HG03095 (cell line): Measurements from ENCODE around the gene GGA3.
"Not testable (repeated sequence)": the region's sequence is repeated elsewhere in the genome, so short reads cannot be mapped to it uniquely, and the experiment has no call there.

Source experiments
- ATAC-seq: cut with Tn5 transposase; IDR thresholded peaks from one replicate; pipeline ENCODE4 v1.9.1; 2021; ENCODE audit warnings: moderate library complexity; ENCODE audit not compliant: unreplicated experiment

The GGA3 gene

GRCh38 chr17:75225016-75225415 is 36.4 kb downstream of the GGA3 start:
- no peak for ATAC-seq

DNA sequence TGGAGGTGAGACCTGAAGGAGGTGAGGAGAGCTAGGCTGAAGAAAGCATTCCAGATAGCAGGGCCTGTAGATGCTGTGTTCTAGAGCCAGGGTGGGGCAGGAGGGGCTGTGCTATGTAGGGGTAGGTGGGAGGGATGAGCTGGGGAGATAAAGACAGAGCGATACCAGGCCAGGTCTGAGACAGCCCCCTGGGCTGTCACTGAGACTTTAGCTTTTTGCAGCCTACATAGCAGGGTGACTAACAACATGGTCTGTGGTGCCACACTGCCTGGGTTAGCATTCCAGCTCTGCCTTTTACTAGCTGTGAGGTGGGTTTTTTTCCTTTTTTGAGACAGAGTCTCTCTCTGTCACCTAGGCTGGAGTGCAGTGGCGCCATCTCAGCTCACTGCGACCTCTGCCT is 41.6 kb downstream of the GGA3 start:
- no peak for ATAC-seq

DNA sequence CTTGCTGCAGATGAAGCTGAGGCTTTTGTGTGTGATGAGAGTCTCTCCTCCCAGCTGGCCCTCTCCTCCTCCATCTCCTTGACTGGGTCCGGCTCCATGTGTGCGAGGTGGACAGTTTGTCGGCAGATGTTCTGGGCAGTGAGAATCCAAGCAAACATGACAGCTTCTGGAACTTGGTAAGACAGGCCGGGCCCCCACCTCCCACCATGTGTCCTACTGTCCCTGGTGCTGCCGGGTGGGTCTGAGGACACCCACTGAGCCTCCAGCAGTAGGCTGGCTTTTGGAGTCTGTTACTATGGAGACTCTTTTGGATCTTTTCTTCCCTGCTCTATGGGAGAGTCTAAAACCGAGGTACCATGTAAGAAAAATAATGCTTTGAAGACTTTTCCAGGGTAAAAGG is 43.3 kb downstream of the GGA3 start:
- ATAC-seq = no peak

DNA sequence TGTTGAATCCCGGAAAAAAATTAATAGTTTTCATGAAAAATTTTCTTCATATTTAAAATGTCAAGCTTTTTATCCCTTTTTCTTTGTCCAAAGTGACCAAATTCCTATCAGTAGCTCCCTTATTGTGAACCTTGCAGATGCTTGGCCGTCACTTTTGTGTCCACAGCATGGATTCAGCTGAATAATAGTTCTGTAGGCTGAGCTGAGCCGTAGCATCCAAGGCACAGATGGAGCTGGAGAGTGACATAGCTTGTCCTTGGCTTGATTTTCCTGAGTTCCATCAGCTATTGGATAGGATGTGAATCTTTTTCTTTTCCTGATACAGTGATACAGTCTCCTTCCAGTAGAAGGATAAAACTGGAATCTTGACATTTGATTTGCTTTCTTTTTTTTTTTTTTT is 52.3 kb downstream of the GGA3 start:
- no peak for ATAC-seq

DNA sequence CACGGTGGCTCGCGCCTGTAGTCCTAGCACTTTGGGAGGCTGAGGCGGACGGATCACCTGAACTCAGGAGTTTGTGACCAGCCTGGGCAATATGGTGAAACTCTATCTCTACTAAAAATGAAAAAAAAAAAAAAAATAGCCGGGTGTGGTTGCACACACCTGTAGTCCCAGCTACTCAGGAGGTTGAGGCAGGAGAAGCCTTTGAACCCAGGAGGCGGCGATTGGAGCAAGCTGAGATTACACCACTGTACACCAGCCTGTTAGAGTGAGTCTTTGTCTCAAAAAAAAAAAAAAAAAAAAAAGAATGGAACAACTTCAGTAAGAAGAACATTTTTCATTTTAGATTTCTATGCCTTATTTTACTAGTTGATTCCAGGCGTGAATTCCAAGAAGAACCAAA is 53.2 kb downstream of the GGA3 start:
- no peak for ATAC-seq

DNA sequence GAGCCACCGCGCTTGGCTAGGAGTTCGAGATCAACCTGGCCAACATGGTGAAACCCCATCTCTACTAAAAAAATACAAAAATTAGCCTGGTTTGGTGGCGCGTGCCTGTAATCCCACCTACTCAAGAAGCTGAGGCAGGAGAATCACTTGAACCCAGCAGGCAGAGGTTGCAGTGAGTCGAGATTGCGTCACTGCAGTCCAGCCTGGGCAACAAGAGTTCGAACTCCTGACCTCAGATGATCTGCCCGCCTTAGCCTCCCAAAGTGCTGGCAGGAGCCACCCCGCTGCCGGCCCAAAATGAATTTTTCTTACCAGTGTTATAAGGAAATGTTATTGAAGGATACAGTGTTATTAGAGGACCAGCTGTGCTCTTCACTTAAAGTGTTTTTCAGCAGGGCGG is 53.6 kb downstream of the GGA3 start:
- ATAC-seq = no peak

DNA sequence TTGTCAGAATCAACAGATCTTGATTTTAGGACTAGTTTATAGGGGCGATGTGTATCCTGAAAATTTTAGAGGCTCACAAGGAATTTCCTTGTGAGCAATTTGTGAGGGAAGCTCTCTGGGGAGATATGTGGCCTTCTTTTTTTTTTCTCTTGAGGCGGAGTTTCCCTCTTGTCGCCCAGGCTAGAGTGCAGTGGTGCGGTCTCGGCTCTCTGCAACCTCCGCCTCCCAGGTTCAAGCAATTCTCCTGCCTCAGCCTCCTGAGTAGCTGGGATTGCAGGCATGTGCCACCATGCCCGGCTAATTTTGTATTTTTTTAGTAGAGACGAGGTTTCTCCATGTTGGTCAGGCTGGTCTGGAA is 54.4 kb downstream of the GGA3 start:
- ATAC-seq = not testable (repeated sequence)

DNA sequence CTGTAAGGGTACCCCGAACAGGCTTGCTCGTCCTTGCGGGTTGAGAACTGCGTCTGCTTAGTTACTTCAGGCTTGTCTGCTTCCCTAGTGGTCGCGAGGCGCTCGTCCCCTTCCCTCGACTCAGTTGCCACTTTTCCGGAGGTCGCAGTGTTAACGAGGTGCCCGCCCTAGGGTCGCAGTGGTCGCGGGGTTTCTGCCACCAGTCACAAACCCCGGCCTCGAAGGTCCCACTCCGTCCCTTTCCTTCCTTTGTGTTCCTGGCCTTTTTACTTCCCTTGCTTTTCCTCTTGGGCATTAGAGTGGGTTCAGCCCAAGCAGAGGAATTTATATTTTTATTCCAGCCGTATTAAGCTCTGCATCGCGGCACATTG is 55.6 kb downstream of the GGA3 start:
- no peak for ATAC-seq

DNA sequence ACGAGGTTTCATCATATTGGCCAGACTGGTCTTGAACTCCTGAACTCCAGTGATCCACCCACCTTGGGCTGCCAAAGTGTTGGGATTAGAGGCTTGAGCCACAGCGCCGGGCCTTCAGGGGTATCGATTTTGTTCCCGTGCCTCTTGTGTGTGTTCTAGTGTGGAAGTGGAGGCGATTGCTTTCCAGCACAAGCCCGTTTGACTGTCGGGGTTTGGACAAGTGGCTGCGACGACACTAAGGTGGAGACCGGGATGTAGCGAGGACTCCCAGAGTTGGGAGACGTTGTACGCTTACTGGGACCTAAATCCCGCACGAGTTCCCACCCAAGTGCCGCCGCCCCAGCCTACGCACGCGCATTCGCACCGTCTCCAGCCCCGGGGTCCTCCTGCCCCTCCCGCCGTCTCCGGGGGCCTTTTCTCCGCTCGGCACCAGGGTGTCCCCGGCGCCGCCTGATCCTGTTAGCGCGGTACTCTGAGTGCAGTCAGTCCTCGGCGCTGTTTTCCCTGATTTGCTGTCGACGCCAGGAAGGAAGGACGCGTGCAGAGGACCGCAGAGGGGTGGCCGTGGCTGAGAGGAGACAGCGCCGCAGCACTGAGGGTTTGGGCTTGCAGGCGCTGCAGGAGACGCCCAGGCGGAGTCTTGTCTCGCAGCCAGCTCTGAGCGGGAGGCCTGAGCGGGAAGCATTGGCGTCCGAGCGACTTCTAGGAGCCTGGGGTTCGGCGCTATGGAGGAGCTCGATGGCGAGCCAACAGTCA is 56.2 kb downstream of the GGA3 start, which contains the start of gene NUP85:
NUP85 (plus strand) TSS at position 643 of the 756 bp plus-strand sequence; CDS start at position 726, 83 bp downstream.
- peak; percentile 53 for ATAC-seq

- no peak for ATAC-seq
Observed at GRCh38 chr17:75199886-75200618, 61.4 kb downstream of the GGA3 start.

GRCh38 chr17:75194879-75195278 is 66.5 kb downstream of the GGA3 start:
- no peak for ATAC-seq

- ATAC-seq = no peak
Observed at GRCh38 chr17:75191584-75191983, 69.8 kb downstream of the GGA3 start.

GRCh38 chr17:75188614-75189013 is 72.8 kb downstream of the GGA3 start:
- ATAC-seq = no peak
